ENCODE measurements around the gene MICU2.

MICU2 gene

GRCh38 chr13:21548577-21548976 is 55.4 kb downstream of the MICU2 start:
- no peak for DNase-seq (ENCODE audit: low read depth in 2 of 2, low spot score in 1 of 2)

- no peak for DNase-seq (ENCODE audit: low read depth in 2 of 2, low spot score in 1 of 2)
Observed at GRCh38 chr13:21546372-21546771, 57.6 kb downstream of the MICU2 start.

- DNase-seq (ENCODE audit: low read depth in 2 of 2, low spot score in 1 of 2): no peak
Observed at GRCh38 chr13:21544515-21544914, 59.5 kb downstream of the MICU2 start.

GRCh38 chr13:21542563-21542962 is 61.4 kb downstream of the MICU2 start:
- DNase-seq (ENCODE audit: low read depth in 2 of 2, low spot score in 1 of 2): no peak

- DNase-seq (ENCODE audit: low read depth in 2 of 2, low spot score in 1 of 2): no peak
Observed at GRCh38 chr13:21541980-21542379, 62.0 kb downstream of the MICU2 start.

- DNase-seq (ENCODE audit: low read depth in 2 of 2, low spot score in 1 of 2): no peak
Observed at GRCh38 chr13:21541271-21541670, 62.7 kb downstream of the MICU2 start.

- DNase-seq (ENCODE audit: low read depth in 2 of 2, low spot score in 1 of 2): no peak
Observed at GRCh38 chr13:21539687-21540086, 64.3 kb downstream of the MICU2 start.

- no peak for DNase-seq (ENCODE audit: low read depth in 2 of 2, low spot score in 1 of 2)
Observed at GRCh38 chr13:21538753-21539152, 65.2 kb downstream of the MICU2 start.

- no peak for DNase-seq (ENCODE audit: low read depth in 2 of 2, low spot score in 1 of 2)
Observed at GRCh38 chr13:21538280-21538679, 65.7 kb downstream of the MICU2 start.

GRCh38 chr13:21537105-21537504 is 66.9 kb downstream of the MICU2 start:
- DNase-seq (ENCODE audit: low read depth in 2 of 2, low spot score in 1 of 2): no peak

- DNase-seq (ENCODE audit: low read depth in 2 of 2, low spot score in 1 of 2): no peak
Observed at GRCh38 chr13:21534760-21535159, 69.2 kb downstream of the MICU2 start.

GRCh38 chr13:21531455-21531854 is 72.5 kb downstream of the MICU2 start:
- DNase-seq (ENCODE audit: low read depth in 2 of 2, low spot score in 1 of 2): no peak

- DNase-seq (ENCODE audit: low read depth in 2 of 2, low spot score in 1 of 2): no peak
Observed at GRCh38 chr13:21530656-21531055, 73.3 kb downstream of the MICU2 start.

- DNase-seq (ENCODE audit: low read depth in 2 of 2, low spot score in 1 of 2): no peak
Observed at GRCh38 chr13:21529146-21529893, 74.7 kb downstream of the MICU2 start.

- DNase-seq (ENCODE audit: low read depth in 2 of 2, low spot score in 1 of 2): no peak
Observed at GRCh38 chr13:21528616-21529015, 75.4 kb downstream of the MICU2 start.

- no peak for DNase-seq (ENCODE audit: low read depth in 2 of 2, low spot score in 1 of 2)
Observed at GRCh38 chr13:21526707-21527540, 77.0 kb downstream of the MICU2 start.

- DNase-seq (ENCODE audit: low read depth in 2 of 2, low spot score in 1 of 2): no peak
Observed at GRCh38 chr13:21522847-21523246, 81.1 kb downstream of the MICU2 start.

- DNase-seq (ENCODE audit: low read depth in 2 of 2, low spot score in 1 of 2): no peak
Observed at GRCh38 chr13:21522130-21522529, 81.8 kb downstream of the MICU2 start.

- DNase-seq (ENCODE audit: low read depth in 2 of 2, low spot score in 1 of 2): no peak
Observed at GRCh38 chr13:21518617-21519144, 85.3 kb downstream of the MICU2 start.

GRCh38 chr13:21517576-21517975 is 86.4 kb downstream of the MICU2 start:
- no peak for DNase-seq (ENCODE audit: low read depth in 2 of 2, low spot score in 1 of 2)

- DNase-seq (ENCODE audit: low read depth in 2 of 2, low spot score in 1 of 2): no peak
Observed at GRCh38 chr13:21516805-21517204, 87.2 kb downstream of the MICU2 start.

- no peak for DNase-seq (ENCODE audit: low read depth in 2 of 2, low spot score in 1 of 2)
Observed at GRCh38 chr13:21511849-21512248, 92.1 kb downstream of the MICU2 start.

Measured in stimulated activated CD8-positive, alpha-beta memory T cell treated with anti-CD3 and anti-CD28 coated beads, Interleukin-4, amount 100 ng/mL, for 4 hours (primary cell).